Measurements from ENCODE around the gene SPATC1L. TPM values are rescaled to one million over a fixed set of nuclear protein-coding genes. Genes with fewer than 3 reads are reported as not detected.

The SPATC1L gene
- total RNA-seq, 2 donors from 2014 or later: 4.4 to 9.6 TPM

GRCh38 chr21:46114963-46115362 is 69.3 kb downstream of the SPATC1L start:
- intact Hi-C loops (cut with DNase I): no loop called here
- peak in 2 of 4 donors; percentile 5 to 8 for DNase-seq
- H3K27me3 ChIP-seq: no peaks in the 10 kb centered on the region
- no peaks in the 10 kb centered on the region for H3K4me1 ChIP-seq
- TF ChIP-seq CTCF (IDR thresholded peaks at IDR 0.05): no peak
- TF ChIP-seq POLR2A (IDR thresholded peaks at IDR 0.05): no peak
- H3K36me3 ChIP-seq (replicated peaks in 1 of 2; ENCODE audit: insufficient read depth in 1 of 2, low read depth in 2 of 2): no peaks in the 10 kb centered on the region
- 68 to 76% methylated on average over 3 to 4 of the region's 4 CpGs for WGBS, 2 donors
- peaks cover 0 to 4% (median 0%) of the 10 kb centered on the region in 3 donors for H3K9me3 ChIP-seq
- H3K4me3 ChIP-seq: no peak overlapping the region
- H3K27ac ChIP-seq: no peak overlapping the region
- ATAC-seq: no peak

- ATAC-seq: no peak
- Histone ChIP-seq H3K36me3 (replicated peaks in 1 of 2; ENCODE audit: insufficient read depth in 1 of 2, low read depth in 2 of 2) (no peaks in the 10 kb centered on the region), H3K27ac (no peak overlapping the region), H3K27me3 (no peaks in the 10 kb centered on the region), H3K4me1 (no peaks in the 10 kb centered on the region), H3K4me3 (no peak overlapping the region), H3K9me3 (peaks cover 0 to 4% (median 0%) of the 10 kb centered on the region in 3 donors)
- DNase-seq: peak in 2 of 4 donors; percentile 2 to 7
- intact Hi-C loops (cut with DNase I): no loop called here
- no peak for TF ChIP-seq CTCF (IDR thresholded peaks at IDR 0.05)
- no peak for TF ChIP-seq POLR2A (IDR thresholded peaks at IDR 0.05)
- WGBS, 2 donors: 84 to 88% methylated on average over 10 to 14 of the region's 16 CpGs
These were observed 70.6 kb downstream of the SPATC1L start for GRCh38 chr21:46113497-46114176.

DNA sequence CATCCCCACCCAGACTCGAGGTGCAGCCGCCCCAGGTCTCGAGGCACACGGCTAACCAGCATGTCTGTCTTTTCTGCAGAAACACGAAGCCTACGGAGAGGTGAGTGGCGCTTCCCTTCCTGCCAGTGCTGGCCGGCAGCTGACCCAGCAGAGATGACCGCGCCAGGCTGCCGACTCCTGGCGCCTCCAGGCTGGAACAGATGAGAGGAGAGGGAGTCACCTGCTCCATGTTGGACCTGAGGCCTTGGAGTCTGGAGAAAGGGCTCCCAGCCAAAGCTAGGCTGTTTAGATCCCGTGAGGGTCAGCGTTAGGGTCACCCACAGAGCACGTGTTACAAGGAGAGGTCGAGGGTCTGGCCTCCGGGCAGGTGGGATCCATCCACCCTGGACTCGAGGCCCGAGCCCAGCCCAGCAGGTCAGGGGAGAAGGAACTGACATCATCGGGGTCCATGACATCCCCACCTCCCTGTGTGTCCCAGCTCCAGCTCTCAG is 71.5 kb downstream of the SPATC1L start:
- no peaks in the 10 kb centered on the region for H3K4me1 ChIP-seq
- peaks cover 0 to 4% (median 0%) of the 10 kb centered on the region in 3 donors for H3K9me3 ChIP-seq
- intact Hi-C loops (cut with DNase I): no loop called here
- H3K27me3 ChIP-seq: no peaks in the 10 kb centered on the region
- TF ChIP-seq CTCF (IDR thresholded peaks at IDR 0.05): no peak
- no peak for TF ChIP-seq POLR2A (IDR thresholded peaks at IDR 0.05)
- no peak for ATAC-seq
- no peak overlapping the region for H3K27ac ChIP-seq
- peak in 1 of 4 donors; percentile 5 for DNase-seq
- no peaks in the 10 kb centered on the region for H3K36me3 ChIP-seq (replicated peaks in 1 of 2; ENCODE audit: insufficient read depth in 1 of 2, low read depth in 2 of 2)
- WGBS, 2 donors: 75 to 82% methylated on average over 9 to 18 of the region's 20 CpGs
- no peak overlapping the region for H3K4me3 ChIP-seq

GRCh38 chr21:46111857-46112724 is 72.2 kb downstream of the SPATC1L start:
- Histone ChIP-seq H3K4me1 (no peaks in the 10 kb centered on the region), H3K4me3 (no peak overlapping the region), H3K27me3 (no peaks in the 10 kb centered on the region), H3K27ac (no peak overlapping the region), H3K9me3 (peaks cover 0 to 10% (median 0%) of the 10 kb centered on the region in 3 donors), H3K36me3 (replicated peaks in 1 of 2; ENCODE audit: insufficient read depth in 1 of 2, low read depth in 2 of 2) (no peaks in the 10 kb centered on the region)
- TF ChIP-seq POLR2A (IDR thresholded peaks at IDR 0.05) (no peak), CTCF (IDR thresholded peaks at IDR 0.05) (no peak)
- 79 to 87% methylated on average over 15 to 65 of the region's 69 CpGs for WGBS, 2 donors
- ATAC-seq: no peak
- peak in 3 of 4 donors; percentile 4 to 11 (median 9) for DNase-seq
- intact Hi-C loops (cut with DNase I): no loop called here
